ENCODE results near the gene SIRPA.

The SIRPA gene

DNA sequence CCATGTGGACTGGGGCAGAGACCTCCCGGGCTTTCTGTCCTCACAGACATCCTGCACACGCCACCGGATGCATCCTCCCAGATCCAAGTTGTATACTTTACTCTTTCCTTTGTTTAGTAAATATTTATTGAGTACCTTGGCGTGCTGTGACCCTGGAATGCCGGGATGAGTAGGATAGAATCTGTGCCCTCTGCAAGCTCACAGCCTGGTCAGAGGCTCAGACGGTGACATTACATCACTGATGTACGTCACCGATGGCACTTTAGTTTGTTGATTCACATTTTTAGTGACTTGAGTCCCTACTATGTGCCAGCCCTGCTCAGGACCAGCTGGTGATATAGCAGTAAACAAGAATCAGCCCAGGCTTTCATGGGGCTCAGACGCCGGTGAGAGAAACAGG lies 32.9 kb downstream of the SIRPA start:
- TF ChIP-seq CTCF (IDR thresholded peaks at IDR 0.05; ENCODE audit: insufficient read depth, low read length) (no peak), POLR2AphosphoS5 (IDR thresholded peaks at IDR 0.05; ENCODE audit: low read depth) (no peak), GABPA (IDR thresholded peaks at IDR 0.05; ENCODE audit: low read depth) (no peak), SPI1 (IDR thresholded peaks at IDR 0.05; ENCODE audit: borderline replicate concordance, low read depth) (no peak), REST (IDR thresholded peaks at IDR 0.05; ENCODE audit: insufficient replicate concordance, low read depth) (no peak)
- Histone ChIP-seq H3K4me3 (replicated peaks; ENCODE audit: insufficient read depth, low read length) (no peak overlapping the region), H3K27ac (replicated peaks) (no peak overlapping the region), H3K27me3 (ENCODE audit: insufficient read depth, poor library complexity, severe bottlenecking) (no peaks in the 10 kb centered on the region)
- no peak for DNase-seq (ENCODE audit: low read depth in 1 of 2, low spot score in 1 of 2)

DNA sequence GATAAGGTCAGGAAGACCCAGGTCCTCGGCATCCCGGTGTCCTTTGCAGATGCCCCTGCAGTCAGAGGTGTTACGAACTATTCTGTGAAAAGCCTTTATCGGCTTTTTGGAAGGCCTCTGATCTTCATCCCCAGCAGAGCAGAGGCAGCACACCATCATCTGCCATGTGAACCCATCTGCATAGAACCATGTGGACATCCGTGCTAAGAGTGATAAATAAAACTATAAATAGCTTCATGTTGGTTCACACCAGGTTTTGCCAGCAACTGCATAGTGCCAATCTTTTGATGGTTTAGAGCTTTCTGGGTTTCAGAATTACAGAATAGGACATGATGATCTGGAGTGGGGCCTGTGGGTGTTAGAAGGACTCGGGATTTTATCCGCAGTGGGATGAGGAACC lies 33.6 kb downstream of the SIRPA start:
- no peak for TF ChIP-seq CTCF (IDR thresholded peaks at IDR 0.05; ENCODE audit: insufficient read depth, low read length)
- TF ChIP-seq SPI1 (IDR thresholded peaks at IDR 0.05; ENCODE audit: borderline replicate concordance, low read depth): no peak
- TF ChIP-seq REST (IDR thresholded peaks at IDR 0.05; ENCODE audit: insufficient replicate concordance, low read depth): no peak
- no peak for TF ChIP-seq GABPA (IDR thresholded peaks at IDR 0.05; ENCODE audit: low read depth)
- TF ChIP-seq POLR2AphosphoS5 (IDR thresholded peaks at IDR 0.05; ENCODE audit: low read depth): no peak
- DNase-seq (ENCODE audit: low read depth in 1 of 2, low spot score in 1 of 2): no peak
- Histone ChIP-seq H3K27me3 (ENCODE audit: insufficient read depth, poor library complexity, severe bottlenecking) (no peaks in the 10 kb centered on the region), H3K27ac (replicated peaks) (no peak overlapping the region), H3K4me3 (replicated peaks; ENCODE audit: insufficient read depth, low read length) (no peak overlapping the region)

DNA sequence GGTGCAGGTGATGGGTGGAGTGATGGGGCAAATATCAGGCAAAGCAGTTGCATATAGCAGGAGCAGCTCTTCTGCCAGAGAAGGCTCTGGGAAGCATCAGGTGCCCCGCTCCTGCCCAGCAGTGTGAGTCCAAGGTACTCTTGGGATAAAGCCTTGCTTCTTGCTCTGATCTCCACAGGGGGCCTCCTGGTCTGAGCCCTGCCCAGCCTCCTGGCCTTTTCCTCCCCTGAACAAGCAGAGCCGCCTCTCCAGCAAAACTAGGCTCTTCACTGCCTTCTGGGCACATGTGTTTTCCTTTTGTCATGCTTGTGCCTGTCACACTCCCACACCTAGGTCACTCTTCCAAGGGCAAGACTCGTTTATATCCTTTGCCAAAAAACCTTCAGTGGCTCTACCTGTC lies 34.3 kb downstream of the SIRPA start:
- TF ChIP-seq POLR2AphosphoS5 (IDR thresholded peaks at IDR 0.05; ENCODE audit: low read depth): no peak
- TF ChIP-seq REST (IDR thresholded peaks at IDR 0.05; ENCODE audit: insufficient replicate concordance, low read depth): no peak
- TF ChIP-seq CTCF (IDR thresholded peaks at IDR 0.05; ENCODE audit: insufficient read depth, low read length): no peak
- TF ChIP-seq GABPA (IDR thresholded peaks at IDR 0.05; ENCODE audit: low read depth): no peak
- no peak for TF ChIP-seq SPI1 (IDR thresholded peaks at IDR 0.05; ENCODE audit: borderline replicate concordance, low read depth)
- no peak overlapping the region for H3K27ac ChIP-seq (replicated peaks)
- DNase-seq (ENCODE audit: low read depth in 1 of 2, low spot score in 1 of 2): no peak
- no peak overlapping the region for H3K4me3 ChIP-seq (replicated peaks; ENCODE audit: insufficient read depth, low read length)
- H3K27me3 ChIP-seq (ENCODE audit: insufficient read depth, poor library complexity, severe bottlenecking): no peaks in the 10 kb centered on the region

Measured in HL-60 (cell line).